HCT116 (cell line): ENCODE results near the gene KIF18B. TPM values are rescaled to one million over a fixed set of nuclear protein-coding genes. Genes with fewer than 3 reads are reported as not detected.

Experiments
- ATAC-seq: fragments of 200-7000 bp; cut with Tn5 transposase; 2 replicates; pipeline ENCODE4 v1.9.1; 2020; ENCODE audit warnings: mild to moderate bottlenecking, moderate library complexity
- BruUV-seq: library from RNA; stranded (reverse); fragments of 400-500 nt; replicated peaks from 2 replicates; lab custom pipeline; 2021; lab: Mats Ljungman, UMichigan
- CTCF ChIA-PET: fragments of 300-600 bp; sonication (Branson Sonifier 250); formaldehyde crosslinking; loops from one replicate; lab custom pipeline; 2021; ENCODE audit warnings: antibody characterized with exemption; lab: Charles Lee
- POLR2A ChIA-PET: fragments of 300-600, 350-600 bp; sonication (Branson Sonifier 250); formaldehyde crosslinking; loops from one replicate; lab custom pipeline; 2021; ENCODE audit warnings: antibody characterized with exemption; lab: Charles Lee
- RAD21 ChIA-PET, 2 experiments: fragments of 300-600 bp; sonication (Branson Sonifier 250); formaldehyde crosslinking; loops; one replicate each; lab custom pipeline; 2023; ENCODE audit warnings: low total read pairs in 2 of 2; ENCODE audit not compliant: uncharacterized antibody in 2 of 2, unreplicated experiment in 2 of 2, low non-redundant PET in 1 of 2; lab: Charles Lee
- DNase-seq: peaks from one replicate; pipeline ENCODE4 v3.0.0-alpha.2; 2010; ENCODE audit warnings: low read depth, low spot score
- H2AFZ ChIP-seq: fragments of 200-600 bp; shearing (Covaris generic), sonication (generic); 2 replicates; pipeline ENCODE4 v1.6.1; 2017; ENCODE audit warnings: low read depth, mixed run types, mixed read lengths, antibody characterized with exemption, low read length; ENCODE audit not compliant: poor library complexity, severe bottlenecking
- H3K27ac ChIP-seq: 2 replicates; pipeline ENCODE4 v1.5.1; 2012; ENCODE audit warnings: low read depth, low read length
- H3K27me3 ChIP-seq: fragments of 200-600 bp; sonication (generic); 2 replicates; pipeline ENCODE4 v1.6.1; 2016; ENCODE audit warnings: mixed run types, low read length, mixed read lengths; ENCODE audit not compliant: insufficient read depth
- H3K36me3 ChIP-seq, 2 experiments: fragments of 200-500 bp in 1 of 2; fragments of 200-600 bp in 1 of 2; sonication (Bioruptor generic) in 1 of 2; sonication (generic) in 1 of 2; 2 replicates each; pipeline versions ENCODE4 v1.5.1 to v1.6.1; 2014 to 2016; ENCODE audit warnings: low read length in 2 of 2, inconsistent platforms in 1 of 2, mixed read lengths in 1 of 2, mixed run types in 1 of 2; ENCODE audit not compliant: insufficient read depth in 2 of 2, control insufficient read depth in 1 of 2
- H3K4me1 ChIP-seq, 2 experiments: fragments of 200-600 bp in 1 of 2; sonication (generic) in 1 of 2; 2 replicates each; pipeline versions ENCODE4 v1.5.1 to v1.6.1; 2012 to 2017; ENCODE audit warnings: low read length in 2 of 2, inconsistent platforms in 1 of 2, mild to moderate bottlenecking in 1 of 2, mixed read lengths in 1 of 2, mixed run types in 1 of 2, moderate library complexity in 1 of 2; ENCODE audit not compliant: insufficient read depth in 2 of 2, control insufficient read depth in 1 of 2
- H3K4me2 ChIP-seq: fragments of 200-600 bp; sonication (generic); 2 replicates; pipeline ENCODE4 v1.6.1; 2017; ENCODE audit warnings: mixed run types, low read length, mixed read lengths
- H3K4me3 ChIP-seq, 2 experiments: fragments of 200-600 bp in 1 of 2; sonication (generic) in 1 of 2; replicated peaks in 1 of 2; 2 replicates each; pipeline ENCODE4 v1.5.1; 2011 to 2016; ENCODE audit warnings: low read length in 2 of 2, control low read depth in 1 of 2, low read depth in 1 of 2, mild to moderate bottlenecking in 1 of 2, mixed read lengths in 1 of 2, mixed run types in 1 of 2
- H3K79me2 ChIP-seq: fragments of 200-600 bp; sonication (generic); 2 replicates; pipeline ENCODE4 v1.6.1; 2017; ENCODE audit warnings: mild to moderate bottlenecking, mixed run types, low read length, moderate library complexity, mixed read lengths; ENCODE audit not compliant: insufficient read depth
- H3K9ac ChIP-seq: fragments of 200-600 bp; sonication (generic); 2 replicates; pipeline ENCODE4 v1.6.1; 2016; ENCODE audit warnings: low read length, mixed read lengths
- H3K9me2 ChIP-seq: fragments of 200-600 bp; sonication (generic), shearing (Covaris generic); 2 replicates; pipeline ENCODE4 v1.6.1; 2017; ENCODE audit warnings: mixed run types, mild to moderate bottlenecking, moderate library complexity; ENCODE audit not compliant: insufficient read depth
- H3K9me3 ChIP-seq, 2 experiments: fragments of 200-500 bp in 1 of 2; fragments of 200-600 bp in 1 of 2; sonication (Bioruptor generic) in 1 of 2; sonication (generic) in 1 of 2; 2 replicates each; pipeline ENCODE4 v1.6.1; 2014 to 2017; ENCODE audit warnings: low read length in 2 of 2, mixed read lengths in 2 of 2, inconsistent platforms in 1 of 2, low read depth in 1 of 2, mild to moderate bottlenecking in 1 of 2, mixed run types in 1 of 2, moderate library complexity in 1 of 2; ENCODE audit not compliant: control insufficient read depth in 1 of 2, insufficient read depth in 1 of 2
- H4K20me1 ChIP-seq: fragments of 200-600 bp; sonication (generic), shearing (Covaris generic); 2 replicates; pipeline ENCODE4 v1.6.1; 2017; ENCODE audit warnings: mixed run types, mild to moderate bottlenecking, moderate library complexity; ENCODE audit not compliant: insufficient read depth
- ATF3 ChIP-seq: IDR thresholded peaks from 2 replicates; pipeline ENCODE4 v1.6.1; 2012
- CBX3 ChIP-seq: IDR thresholded peaks from 2 replicates; pipeline ENCODE4 v1.6.1; 2012; ENCODE audit warnings: low read depth
- CEBPB ChIP-seq: IDR thresholded peaks from 2 replicates; pipeline ENCODE4 v1.6.1; 2012; ENCODE audit warnings: low read depth
- EGR1 ChIP-seq: IDR thresholded peaks from 2 replicates; pipeline ENCODE4 v1.6.1; 2012; ENCODE audit warnings: low read depth
- ELF1 ChIP-seq: IDR thresholded peaks from 2 replicates; pipeline ENCODE4 v1.6.1; 2012; ENCODE audit warnings: low read depth, borderline replicate concordance
- EZH2phosphoT487 ChIP-seq: fragments of 200-600 bp; IDR thresholded peaks from 2 replicates; pipeline ENCODE4 v1.6.1; 2018; ENCODE audit warnings: antibody characterized with exemption, borderline replicate concordance
- FOSL1 ChIP-seq: IDR thresholded peaks from 2 replicates; pipeline ENCODE4 v1.6.1; 2012; ENCODE audit warnings: low read depth
- POLR2A ChIP-seq: IDR thresholded peaks from 2 replicates; pipeline ENCODE4 v1.7.0; 2011; ENCODE audit warnings: borderline replicate concordance; ENCODE audit not compliant: insufficient read depth, insufficient read length; ENCODE audit errors: extremely low read depth
- POLR2AphosphoS5 ChIP-seq: IDR thresholded peaks from 2 replicates; pipeline ENCODE4 v1.6.1; 2011; ENCODE audit warnings: mild to moderate bottlenecking, low read depth, low read length, moderate library complexity
- RAD21 ChIP-seq: IDR thresholded peaks from 2 replicates; pipeline ENCODE4 v1.6.1; 2012; ENCODE audit warnings: low read depth, mild to moderate bottlenecking
- SRF ChIP-seq: IDR thresholded peaks from 2 replicates; pipeline ENCODE4 v1.6.1; 2012; ENCODE audit warnings: low read depth
- TCF7L2 ChIP-seq: IDR thresholded peaks from 2 replicates; pipeline ENCODE4 v1.7.0; 2011; ENCODE audit warnings: borderline replicate concordance, inconsistent platforms; ENCODE audit not compliant: insufficient read depth, insufficient read length; ENCODE audit errors: extremely low read depth
- YY1 ChIP-seq: IDR thresholded peaks from 2 replicates; pipeline ENCODE4 v1.6.1; 2011; ENCODE audit warnings: low read length, low read depth, moderate library complexity, mild to moderate bottlenecking; ENCODE audit not compliant: insufficient replicate concordance; ENCODE audit errors: extremely low read depth
- intact Hi-C: fragments of 100-400 bp; cut with micrococcal nuclease; formaldehyde crosslinking; loops from 2 replicates; pipeline ENCODE4 v1.10.0; 2022
- total RNA-seq: library from RNA; stranded (reverse); gene quantifications from one replicate; pipeline ENCODE4 v1.2.1, GENCODE V29; 2021; ENCODE audit not compliant: unreplicated experiment

KIF18B gene
- total RNA-seq, 1 experiment from 2014 or later, result 76.4 TPM

GRCh38 chr17:44880062-44880461 lies 67.5 kb downstream of the KIF18B start:
- Histone ChIP-seq H3K9me2 (no peaks in the 10 kb centered on the region), H4K20me1 (no peaks in the 10 kb centered on the region)
- RAD21 ChIA-PET, result no interaction called here
- TF ChIP-seq EZH2phosphoT487 (no peak), POLR2A (no peak), CEBPB (no peak), POLR2AphosphoS5 (no peak), FOSL1 (no peak), ATF3 (no peak), RAD21 (no peak), EGR1 (no peak), YY1 (no peak), TCF7L2 (no peak), ELF1 (no peak), SRF (no peak), CBX3 (no peak)
- TF ChIP-seq, all 23 proteins: peak for 0
- Histone ChIP-seq H2AFZ (no peak overlapping the region), H3K36me3 (peaks cover 60 to 69% of the 10 kb centered on the region in 2 experiments), H3K9me3 (no peaks in the 10 kb centered on the region), H3K27ac (no peak overlapping the region), H3K79me2 (peaks cover 19% of the 10 kb centered on the region), H3K9ac (no peak overlapping the region), H3K27me3 (no peaks in the 10 kb centered on the region), H3K4me2 (no peak overlapping the region), H3K4me3 (no peak overlapping the region), H3K4me1 (no peaks in the 10 kb centered on the region)
- intact Hi-C loops, result no loop called here
- DNase-seq (no peak), ATAC-seq (no peak)
- ChIA-PET CTCF (interaction anchor here (3.0 kb wide), 1 partner anchor 101 kb away, joined by 29 read pairs; no protein-coding TSS in a partner anchor), POLR2A (no interaction called here)
- no TSS peak for BruUV-seq
